Measurements from ENCODE around the gene IGF2BP2. TPM values are rescaled to one million over a fixed set of nuclear protein-coding genes. Genes with fewer than 3 reads are reported as not detected.
"Not testable (repeated sequence)": the region's sequence is repeated elsewhere in the genome, so short reads cannot be mapped to it uniquely, and the experiment has no call there.

The IGF2BP2 gene
- polyA plus RNA-seq, 1 donor: 129 TPM

DNA sequence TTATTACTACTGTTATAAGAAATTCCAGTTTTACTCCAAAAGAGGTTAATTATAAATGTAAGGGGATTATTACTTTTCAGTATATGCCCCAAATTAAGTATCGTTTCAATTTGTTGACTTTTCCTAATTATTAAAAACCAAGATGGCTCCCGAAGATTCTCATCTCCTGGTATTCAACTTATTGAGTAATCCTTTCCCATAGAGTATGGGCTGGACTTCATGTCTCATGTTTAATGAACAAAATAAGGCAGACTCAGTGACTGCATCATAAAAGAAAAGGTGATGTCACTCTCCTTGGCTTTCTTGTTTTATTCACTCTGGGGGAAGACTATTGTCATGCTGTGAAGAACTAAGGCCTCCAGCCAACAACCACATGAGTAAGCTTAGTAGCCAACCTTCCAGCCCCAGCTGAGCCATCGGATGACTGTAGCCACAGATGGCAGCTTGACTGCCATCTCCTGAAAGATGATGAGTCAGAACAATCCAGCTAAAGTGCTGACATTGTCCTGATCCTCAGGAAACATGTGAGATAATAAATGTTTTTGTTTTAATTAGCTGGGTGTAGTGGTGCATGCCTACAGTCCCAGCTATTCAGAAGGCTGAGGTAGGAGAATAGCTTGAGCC is 17.3 kb downstream of the IGF2BP2 start:
- no peak for DNase-seq

GRCh38 chr3:185798831-185799110 is 26.1 kb downstream of the IGF2BP2 start:
- DNase-seq: not testable (repeated sequence)

DNA sequence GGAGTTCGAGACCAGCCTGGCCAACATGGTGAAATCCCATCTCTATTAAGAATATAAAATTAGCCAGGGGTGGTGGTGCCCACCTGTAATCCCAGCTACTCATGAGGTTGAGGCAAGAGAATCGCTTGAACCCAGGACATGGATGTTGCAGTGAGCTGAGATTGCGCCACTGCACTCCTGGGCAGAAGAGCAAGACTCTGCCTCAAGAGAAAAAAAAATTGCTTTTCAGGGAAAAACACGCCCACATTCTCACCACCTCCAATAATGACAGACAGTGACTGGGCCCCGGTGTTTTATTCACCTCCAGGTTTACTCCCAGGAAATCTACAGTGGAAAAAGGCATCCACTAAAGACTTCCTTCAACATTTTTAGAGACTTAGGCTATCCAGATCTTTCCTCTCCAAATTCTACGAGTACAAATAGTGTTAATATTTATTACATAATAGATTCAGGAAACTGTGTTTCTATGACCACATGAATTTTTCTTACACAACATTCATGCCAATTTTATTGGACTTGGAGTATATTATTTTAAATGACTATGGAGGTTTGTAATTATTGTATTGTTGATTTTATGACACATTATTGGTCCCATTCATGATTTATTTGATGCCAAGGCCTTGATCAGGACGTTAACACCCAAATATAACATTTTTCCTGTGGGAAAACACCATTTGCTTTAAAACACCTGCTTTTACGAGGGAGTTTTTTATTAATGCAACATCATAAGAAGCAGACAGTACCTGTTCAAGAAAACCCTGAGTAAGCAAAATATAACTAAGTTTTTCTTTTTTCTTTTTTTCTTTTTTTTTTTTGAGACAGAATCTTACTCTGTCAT is 26.6 kb downstream of the IGF2BP2 start:
- no peak for DNase-seq

GRCh38 chr3:185797108-185797881 is 27.5 kb downstream of the IGF2BP2 start:
- DNase-seq: no peak

GRCh38 chr3:185796431-185797107 is 28.3 kb downstream of the IGF2BP2 start:
- no peak for DNase-seq

- no peak for DNase-seq
These were observed 31.5 kb downstream of the IGF2BP2 start for GRCh38 chr3:185793381-185793780.

DNA sequence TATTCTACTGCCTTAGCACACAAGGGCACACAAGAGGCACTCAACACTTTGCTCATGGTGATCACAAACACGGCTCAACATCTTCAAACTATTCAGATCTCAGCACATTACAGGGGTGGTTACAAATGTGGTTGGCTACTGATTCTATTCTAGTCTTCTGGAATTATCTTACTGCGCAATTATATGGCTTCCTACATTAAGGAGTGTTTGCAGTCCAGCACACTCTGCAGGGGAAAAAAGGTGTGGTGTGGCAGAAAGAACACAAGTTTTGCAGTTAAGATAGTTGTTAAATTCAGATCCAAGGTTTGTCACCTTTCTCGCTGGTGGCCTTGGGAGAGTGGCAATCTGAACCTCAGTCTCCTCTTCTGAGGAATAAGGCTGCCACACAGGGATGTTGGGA is 31.9 kb downstream of the IGF2BP2 start:
- no peak for DNase-seq

DNA sequence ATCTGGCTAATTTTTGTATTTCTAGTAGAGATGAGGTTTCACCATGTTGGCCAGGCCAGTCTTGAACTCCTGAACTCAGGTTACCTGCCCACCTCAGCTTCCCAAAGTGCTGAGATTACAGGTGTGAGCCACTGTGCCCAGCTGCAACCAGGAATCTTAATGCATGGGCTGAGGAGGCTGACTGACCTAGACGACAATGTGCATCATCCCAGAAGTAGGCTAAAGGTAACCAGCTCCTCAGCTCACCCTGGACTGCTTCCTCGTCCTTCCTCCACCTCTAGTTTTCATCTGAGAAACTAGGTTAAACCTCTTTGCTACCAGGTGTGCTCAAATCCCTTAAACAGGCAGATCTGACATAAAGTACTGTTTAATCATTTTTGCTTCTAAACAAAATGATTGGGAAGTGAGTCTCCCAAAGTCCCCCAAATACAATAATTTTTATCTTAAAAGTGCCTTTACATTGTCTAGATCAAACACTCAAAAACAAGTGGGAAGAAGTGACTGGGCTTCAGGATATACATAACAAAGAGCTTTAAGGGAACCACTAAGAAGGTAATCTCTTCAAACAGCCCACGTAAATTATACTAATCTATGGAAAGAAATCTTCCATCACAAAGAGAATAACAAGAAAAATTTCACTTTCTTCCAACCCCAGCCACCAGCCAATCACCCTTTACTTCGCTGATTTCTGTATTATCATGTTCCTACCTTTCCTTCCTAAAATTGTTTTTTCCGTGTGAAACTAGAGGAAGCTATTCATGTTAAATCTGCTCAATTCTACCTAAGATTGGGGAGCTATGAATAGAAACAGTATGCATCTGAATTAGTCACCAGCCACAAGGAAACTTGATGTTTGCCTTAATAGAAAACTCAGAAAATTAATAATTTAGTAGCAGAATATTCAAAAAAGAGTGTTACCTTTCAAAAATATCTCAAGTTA is 34.7 kb downstream of the IGF2BP2 start:
- no peak for DNase-seq

GRCh38 chr3:185789134-185789533 is 35.7 kb downstream of the IGF2BP2 start:
- no peak for DNase-seq

- DNase-seq: no peak
These were observed 36.5 kb downstream of the IGF2BP2 start for GRCh38 chr3:185788292-185788691.

DNA sequence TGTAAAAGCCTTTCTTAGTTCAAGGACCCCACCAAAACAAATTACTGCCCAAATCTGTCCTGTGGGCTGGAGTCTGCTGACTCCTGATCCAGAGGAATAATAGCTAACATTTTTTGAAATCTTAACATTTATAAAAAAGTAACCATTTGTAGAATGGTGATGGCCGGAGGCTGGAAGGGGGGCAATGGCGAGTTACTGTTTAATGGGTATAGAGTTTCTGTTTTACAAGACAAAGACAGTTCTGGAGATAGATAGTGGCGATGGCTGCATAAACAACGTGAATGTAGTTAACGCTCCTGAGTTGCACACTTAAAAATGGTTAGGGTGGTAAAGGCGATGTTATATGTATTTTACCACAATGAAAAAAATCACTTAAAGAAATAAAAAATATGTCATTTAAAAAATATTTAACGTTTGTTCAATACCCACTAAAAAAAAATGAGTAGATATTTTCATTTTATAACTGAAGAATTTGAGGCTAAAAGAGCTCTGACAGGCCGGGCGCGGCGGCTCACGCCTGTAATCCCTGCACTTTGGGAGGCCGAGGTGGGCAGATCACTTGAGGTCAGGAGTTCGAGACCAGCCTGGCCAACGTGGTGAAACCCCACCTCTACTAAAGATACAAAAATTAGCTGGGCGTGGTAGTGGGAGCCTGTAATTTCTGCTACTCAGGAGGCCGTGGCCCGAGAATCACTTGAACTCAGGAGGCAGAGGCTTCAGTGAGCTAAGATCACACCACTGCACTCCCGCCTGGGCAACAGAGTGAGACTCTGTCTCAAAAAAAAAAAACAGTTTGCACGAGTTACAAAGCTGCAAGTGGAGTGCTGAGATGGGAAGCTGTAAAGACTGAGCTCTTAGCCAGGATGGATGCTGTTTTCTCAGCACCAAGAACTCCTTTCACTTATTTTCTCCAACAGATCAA is 37.6 kb downstream of the IGF2BP2 start:
- no peak for DNase-seq

DNA sequence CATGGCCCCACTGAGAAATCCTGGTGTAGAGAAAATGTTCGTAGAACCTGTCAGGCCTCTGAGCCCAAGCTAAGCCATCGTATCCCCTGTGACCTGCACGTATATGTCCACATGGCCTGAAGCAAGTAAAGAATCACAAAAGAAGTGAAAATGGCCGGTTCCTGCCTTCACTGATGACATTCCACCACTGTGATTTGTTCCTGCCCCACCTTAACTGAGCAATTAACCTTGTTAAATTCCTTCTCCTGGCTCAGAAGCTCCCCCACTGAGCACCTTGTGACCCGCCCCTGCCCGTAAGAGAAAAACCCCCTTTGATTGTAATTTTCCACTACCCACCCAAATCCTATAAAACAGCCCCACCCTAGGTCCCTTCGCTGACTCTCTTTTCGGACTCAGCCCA is 38.6 kb downstream of the IGF2BP2 start:
- DNase-seq: not testable (repeated sequence)

- no peak for DNase-seq
These were observed 40.5 kb downstream of the IGF2BP2 start for GRCh38 chr3:185784317-185784716.

DNA sequence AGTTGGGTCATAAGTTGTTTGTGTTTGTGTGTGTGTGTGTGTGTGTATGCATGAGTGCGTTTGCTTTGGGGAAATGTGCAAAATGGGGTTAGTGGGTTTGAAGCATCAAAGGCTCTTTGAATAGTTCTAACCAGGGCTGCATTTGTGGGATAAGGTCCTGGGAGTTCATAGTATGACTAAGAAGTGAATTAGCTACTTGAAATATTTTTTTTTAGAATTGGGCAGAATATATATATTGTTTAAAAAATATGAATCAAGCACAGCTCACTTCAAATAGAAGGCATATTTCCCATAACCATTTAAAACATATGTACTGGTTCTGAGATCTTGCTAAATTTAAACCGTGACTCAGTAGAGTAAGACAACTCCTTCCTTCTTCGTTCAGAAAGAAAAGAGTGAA is 43.1 kb downstream of the IGF2BP2 start:
- DNase-seq: no peak

- DNase-seq: no peak
These were observed 45.4 kb downstream of the IGF2BP2 start for GRCh38 chr3:185779461-185779860.

DNA sequence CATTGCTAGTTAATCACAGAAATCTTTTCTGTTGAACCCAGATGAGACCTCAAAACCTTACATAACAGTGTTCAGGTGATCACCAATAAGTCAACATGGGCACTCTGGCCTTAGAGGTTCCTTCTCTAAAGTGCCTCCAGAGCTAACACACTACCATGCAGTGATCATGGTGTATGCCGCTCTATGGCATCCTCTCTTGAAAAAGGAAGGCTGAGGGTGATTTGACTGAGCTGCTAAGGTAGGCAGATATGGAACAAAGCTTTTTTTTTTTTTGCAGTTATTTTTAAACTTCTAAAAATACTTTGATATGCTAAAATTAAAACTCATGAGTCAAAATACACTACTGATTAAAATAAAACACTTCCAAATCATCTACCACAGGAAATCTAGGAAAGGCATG is 46.0 kb downstream of the IGF2BP2 start:
- no peak for DNase-seq

- DNase-seq: no peak
These were observed 46.7 kb downstream of the IGF2BP2 start for GRCh38 chr3:185778094-185778493.

GRCh38 chr3:185770109-185770508 is 54.7 kb downstream of the IGF2BP2 start:
- DNase-seq: no peak

DNA sequence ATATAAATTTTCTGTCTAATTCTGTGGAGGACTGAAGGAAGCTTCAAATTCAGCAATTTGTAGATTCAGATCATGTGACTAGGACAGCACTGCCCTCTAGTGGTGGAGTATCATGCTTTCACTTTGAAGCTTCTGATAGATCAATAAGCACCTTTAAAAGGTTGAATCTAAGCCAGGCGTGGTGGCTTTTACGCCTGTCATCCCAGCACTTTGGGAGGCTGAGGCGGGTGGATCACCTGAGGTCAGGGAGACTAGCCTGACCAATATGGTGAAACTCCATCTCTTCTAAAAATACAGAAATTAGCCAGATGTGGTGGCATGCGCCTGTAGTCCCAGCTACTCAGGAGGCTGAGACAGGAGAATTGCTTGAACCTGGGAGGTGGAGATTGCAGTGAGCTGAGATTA is 56.3 kb downstream of the IGF2BP2 start:
- not testable (repeated sequence) for DNase-seq

GRCh38 chr3:185767002-185767688 is 57.7 kb downstream of the IGF2BP2 start:
- DNase-seq: no peak
